ENCODE data around the gene PTMA.

The PTMA gene

DNA sequence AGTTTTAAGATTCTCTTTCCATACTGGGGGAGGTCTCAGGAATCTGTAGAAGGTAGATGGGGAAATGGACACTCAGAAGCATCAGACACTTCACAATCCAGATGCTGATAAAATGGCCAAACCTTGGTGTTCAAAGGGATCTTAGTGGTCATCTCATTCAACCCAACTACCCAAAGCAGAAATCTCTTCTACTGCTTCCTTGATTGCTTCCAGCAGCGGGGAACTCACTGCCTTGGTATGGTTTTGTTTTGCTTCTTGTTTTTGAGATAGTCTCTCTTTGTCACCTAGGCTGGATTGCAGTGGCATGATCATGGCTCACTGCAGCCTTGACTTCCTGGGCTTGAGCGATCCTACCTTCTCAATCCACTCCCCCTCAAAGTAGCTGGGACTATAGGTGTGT is 39.3 kb upstream of the PTMA start:
- H3K4me3 ChIP-seq (ENCODE audit: low read depth, low read length) = no peak overlapping the region
- no peak for DNase-seq (ENCODE audit: low read depth)
- in situ Hi-C loops (cut with HindIII; ENCODE audit: low sequenced_read_pairs) = no loop called here
- TF ChIP-seq, protein P1, sequence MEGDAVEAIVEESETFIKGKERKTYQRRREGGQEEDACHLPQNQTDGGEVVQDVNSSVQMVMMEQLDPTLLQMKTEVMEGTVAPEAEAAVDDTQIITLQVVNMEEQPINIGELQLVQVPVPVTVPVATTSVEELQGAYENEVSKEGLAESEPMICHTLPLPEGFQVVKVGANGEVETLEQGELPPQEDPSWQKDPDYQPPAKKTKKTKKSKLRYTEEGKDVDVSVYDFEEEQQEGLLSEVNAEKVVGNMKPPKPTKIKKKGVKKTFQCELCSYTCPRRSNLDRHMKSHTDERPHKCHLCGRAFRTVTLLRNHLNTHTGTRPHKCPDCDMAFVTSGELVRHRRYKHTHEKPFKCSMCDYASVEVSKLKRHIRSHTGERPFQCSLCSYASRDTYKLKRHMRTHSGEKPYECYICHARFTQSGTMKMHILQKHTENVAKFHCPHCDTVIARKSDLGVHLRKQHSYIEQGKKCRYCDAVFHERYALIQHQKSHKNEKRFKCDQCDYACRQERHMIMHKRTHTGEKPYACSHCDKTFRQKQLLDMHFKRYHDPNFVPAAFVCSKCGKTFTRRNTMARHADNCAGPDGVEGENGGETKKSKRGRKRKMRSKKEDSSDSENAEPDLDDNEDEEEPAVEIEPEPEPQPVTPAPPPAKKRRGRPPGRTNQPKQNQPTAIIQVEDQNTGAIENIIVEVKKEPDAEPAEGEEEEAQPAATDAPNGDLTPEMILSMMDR (IDR thresholded peaks at IDR 0.05; ENCODE audit: low read depth, low read length, missing control alignments) = no peak

DNA sequence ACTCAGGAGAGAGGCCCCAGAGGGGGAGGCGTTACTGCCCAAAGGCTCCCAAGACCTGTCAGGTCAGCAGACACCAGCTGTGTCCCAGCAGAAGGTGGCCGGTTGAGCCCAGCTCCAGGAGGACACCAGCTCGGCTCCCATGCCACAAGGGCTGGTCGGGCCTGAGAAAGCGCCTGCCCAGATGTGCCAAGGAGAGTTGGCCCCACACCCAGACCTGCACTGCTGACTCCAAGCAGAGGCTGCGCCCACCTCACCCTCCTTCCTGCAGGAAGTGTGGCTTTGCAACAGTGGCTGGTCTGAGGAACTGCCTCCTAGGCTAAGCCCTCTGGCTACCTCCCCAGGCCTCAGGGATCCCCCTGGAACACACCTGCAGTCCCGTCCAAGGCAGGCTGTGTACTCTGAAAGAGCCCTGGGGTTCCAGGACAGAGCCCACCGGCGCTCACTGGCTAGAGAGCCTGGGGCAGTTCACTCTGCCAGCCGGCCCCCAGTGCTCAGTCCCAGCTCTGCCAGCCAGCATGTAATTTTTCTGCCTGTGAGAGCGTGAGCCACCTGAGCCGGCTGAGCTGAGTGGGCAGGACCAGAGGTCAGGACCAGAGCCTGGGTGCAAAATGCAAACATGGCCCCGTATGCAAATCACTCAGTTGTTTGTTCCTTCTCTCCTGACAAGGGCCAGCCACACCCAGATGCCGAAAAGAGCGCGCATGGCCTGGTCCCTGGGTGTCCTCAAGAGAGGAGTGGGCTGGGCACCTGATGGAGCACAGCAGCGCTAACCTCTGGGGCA is 36.9 kb upstream of the PTMA start:
- TF ChIP-seq, protein P1 (IDR thresholded peaks at IDR 0.05; ENCODE audit: low read depth, low read length, missing control alignments) = no peak
- in situ Hi-C loops (cut with HindIII; ENCODE audit: low sequenced_read_pairs) = no loop called here
- no peak for DNase-seq (ENCODE audit: low read depth)
- no peak overlapping the region for H3K4me3 ChIP-seq (ENCODE audit: low read depth, low read length)

GRCh38 chr2:231672617-231673347 is 35.5 kb upstream of the PTMA start:
- DNase-seq (ENCODE audit: low read depth) = no peak
- TF ChIP-seq, protein P1 (IDR thresholded peaks at IDR 0.05; ENCODE audit: low read depth, low read length, missing control alignments) = no peak
- H3K4me3 ChIP-seq (ENCODE audit: low read depth, low read length) = no peak overlapping the region
- in situ Hi-C loops (cut with HindIII; ENCODE audit: low sequenced_read_pairs) = no loop called here

DNA sequence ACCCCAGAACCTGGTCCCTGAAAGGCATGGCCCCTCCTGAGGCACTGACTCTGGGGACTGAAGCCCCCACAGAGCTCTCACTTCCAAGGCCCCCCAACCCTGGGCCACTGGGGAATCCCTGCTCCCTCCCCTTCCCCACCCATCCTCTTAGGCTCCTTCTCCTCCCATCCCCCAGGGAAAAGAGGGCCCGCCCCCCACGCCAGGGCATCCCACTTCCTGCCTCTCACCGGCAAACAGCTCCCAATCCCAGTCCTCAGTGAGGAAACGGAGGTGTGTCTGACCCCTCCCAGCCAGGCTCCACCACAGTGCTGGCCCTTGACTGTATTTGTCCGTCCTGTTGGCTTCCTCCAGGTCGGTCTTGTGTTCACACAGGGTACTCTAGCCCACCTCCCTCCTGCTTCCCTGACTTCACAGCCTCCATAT is 35.0 kb upstream of the PTMA start:
- TF ChIP-seq, protein P1 (IDR thresholded peaks at IDR 0.05; ENCODE audit: low read depth, low read length, missing control alignments) = no peak
- no peak overlapping the region for H3K4me3 ChIP-seq (ENCODE audit: low read depth, low read length)
- DNase-seq (ENCODE audit: low read depth) = no peak
- in situ Hi-C loops (cut with HindIII; ENCODE audit: low sequenced_read_pairs) = no loop called here

DNA sequence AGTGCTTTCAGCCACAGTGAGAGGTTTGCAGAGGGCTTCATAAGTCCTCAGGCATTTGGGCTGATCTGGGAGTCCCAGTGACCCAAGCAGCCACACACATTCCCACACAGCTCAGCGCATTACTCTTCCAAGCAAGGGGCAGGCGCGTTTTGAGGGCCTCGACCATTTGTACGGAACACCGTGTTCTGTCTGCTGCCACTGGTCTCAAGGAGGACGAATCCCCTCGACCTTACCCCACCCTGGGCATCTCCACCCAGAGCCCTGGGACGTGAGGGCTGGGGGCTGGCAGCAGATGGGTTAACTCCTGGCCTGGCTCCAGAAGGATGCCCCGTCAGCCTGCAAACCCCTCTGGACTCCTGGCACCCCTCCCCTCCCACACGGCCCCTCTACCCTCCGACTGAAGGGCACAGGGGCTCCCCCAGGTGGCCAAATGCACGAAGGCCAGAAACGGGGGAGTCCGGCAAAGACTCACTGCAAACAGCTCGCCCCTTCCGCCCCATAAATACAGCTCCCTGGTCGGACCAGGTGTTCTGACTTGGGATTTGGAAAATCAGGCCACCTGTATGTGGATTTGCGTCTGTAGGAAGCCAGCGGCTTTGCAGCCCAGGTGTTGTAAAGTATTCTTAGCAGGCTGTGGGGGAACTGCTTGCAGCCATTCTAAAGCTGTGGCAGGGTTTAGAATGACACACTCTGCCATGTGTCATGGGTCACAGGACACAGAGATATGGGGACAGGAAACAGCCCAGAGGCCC is 33.6 kb upstream of the PTMA start:
- in situ Hi-C loops (cut with HindIII; ENCODE audit: low sequenced_read_pairs) = no loop called here
- DNase-seq (ENCODE audit: low read depth) = no peak
- TF ChIP-seq, protein P1 (IDR thresholded peaks at IDR 0.05; ENCODE audit: low read depth, low read length, missing control alignments) = peak; percentile 93
- no peak overlapping the region for H3K4me3 ChIP-seq (ENCODE audit: low read depth, low read length)

GRCh38 chr2:231676243-231676642 is 32.1 kb upstream of the PTMA start:
- TF ChIP-seq, protein P1 (IDR thresholded peaks at IDR 0.05; ENCODE audit: low read depth, low read length, missing control alignments) = no peak
- in situ Hi-C loops (cut with HindIII; ENCODE audit: low sequenced_read_pairs) = no loop called here
- H3K4me3 ChIP-seq (ENCODE audit: low read depth, low read length) = no peak overlapping the region
- DNase-seq (ENCODE audit: low read depth) = no peak
